ENCODE results near the gene TREML1. TPM values are rescaled to one million over a fixed set of nuclear protein-coding genes. Genes with fewer than 3 reads are reported as not detected.

Gene TREML1
- total and polyA plus RNA-seq, 2 of the 8 experiments (the other 6 are each of a cell fraction or from before 2014, with no cell fraction given), result 0.08 TPM; not detected in 1

DNA sequence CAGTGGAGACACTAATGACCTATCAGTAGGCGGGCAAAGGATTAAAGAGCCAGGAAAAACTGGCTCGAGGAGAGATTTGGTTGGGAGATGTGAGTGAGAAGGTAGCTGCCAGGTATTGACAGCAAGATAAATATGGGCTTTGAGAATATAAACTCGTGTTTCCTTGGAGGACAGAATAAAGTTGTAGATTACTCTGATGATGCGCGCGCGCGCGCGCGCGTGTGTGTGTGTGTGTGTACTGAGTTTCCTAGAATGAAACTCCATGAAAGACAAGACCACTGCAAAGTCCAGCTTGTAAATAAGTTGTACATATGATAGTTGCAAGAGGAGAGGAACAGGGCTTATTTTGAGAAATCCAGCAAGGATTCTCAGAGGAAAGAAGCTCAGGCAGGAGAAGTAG is 22.0 kb upstream of the TREML1 start:
- H3K79me2 ChIP-seq (ENCODE audit: control insufficient read depth in 1 of 2, insufficient read depth in 2 of 2, low read length in 2 of 2), result no peaks in the 10 kb centered on the region

More for the DNA sequence above, 22.0 kb upstream of the TREML1 start:
- H3K4ac ChIP-seq (replicated peaks; ENCODE audit: insufficient read length, low read depth, low read length), result no peak overlapping the region
- H2BK12ac ChIP-seq (ENCODE audit: low read depth, low read length), result no peak overlapping the region
- no peaks in the 10 kb centered on the region for H3K79me1 ChIP-seq (ENCODE audit: low read depth, low read length)
- H4K91ac ChIP-seq (replicated peaks; ENCODE audit: insufficient read length, low read length), result no peak overlapping the region
- no peaks in the 10 kb centered on the region; the same call in 1 of the 2 replicates for H3K23me2 ChIP-seq (ENCODE audit: low read depth, low read length)
- TF ChIP-seq SIN3A (conservative IDR thresholded peaks at IDR 0.05 in 1 of 2, IDR thresholded peaks at IDR 0.05 in 1 of 2; ENCODE audit: low read depth in 1 of 2, low read length in 2 of 2) (no peak), SIX5 (IDR thresholded peaks at IDR 0.05; ENCODE audit: low read depth, low read length) (no peak), KDM1A (IDR thresholded peaks at IDR 0.05; ENCODE audit: borderline replicate concordance, low read length) (no peak), POU5F1 (IDR thresholded peaks at IDR 0.05; ENCODE audit: low read depth, low read length) (no peak), GABPA (IDR thresholded peaks at IDR 0.05; ENCODE audit: borderline replicate concordance, insufficient read depth, low read length) (no peak), SP4 (IDR thresholded peaks at IDR 0.05; ENCODE audit: low read length) (no peak)
- TF ChIP-seq, protein P1, sequence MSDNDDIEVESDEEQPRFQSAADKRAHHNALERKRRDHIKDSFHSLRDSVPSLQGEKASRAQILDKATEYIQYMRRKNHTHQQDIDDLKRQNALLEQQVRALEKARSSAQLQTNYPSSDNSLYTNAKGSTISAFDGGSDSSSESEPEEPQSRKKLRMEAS (IDR thresholded peaks at IDR 0.05), result no peak
- no peaks in the 10 kb centered on the region for H4K20me1 ChIP-seq (replicated peaks in 1 of 2; ENCODE audit: control insufficient read depth in 1 of 2, insufficient read depth in 2 of 2, low read length in 2 of 2)
- FAIRE-seq (no peak), DNase-seq (ENCODE audit: low read depth in 1 of 2, low spot score in 2 of 2) (no peak)
- no peak overlapping the region for H3K9ac ChIP-seq (replicated peaks in 1 of 4; ENCODE audit: extremely low read depth in 1 of 4, low read depth in 3 of 4, low read length in 3 of 4)
- no peak overlapping the region for H2AFZ ChIP-seq (ENCODE audit: low read length)
- H3K14ac ChIP-seq (ENCODE audit: insufficient read length), result no peak overlapping the region
- no peak overlapping the region for H3K18ac ChIP-seq (ENCODE audit: extremely low read depth, low read length)
- H2BK20ac ChIP-seq (ENCODE audit: low read length), result no peak overlapping the region
- no peak overlapping the region for H2BK15ac ChIP-seq (ENCODE audit: low read length)
- H2BK5ac ChIP-seq (ENCODE audit: low read depth, low read length), result no peak overlapping the region
- H4K5ac ChIP-seq (ENCODE audit: insufficient read length, low read depth, low read length), result no peak overlapping the region
- no peaks in the 10 kb centered on the region for H3K27me3 ChIP-seq (replicated peaks in 1 of 4; ENCODE audit: control insufficient read depth in 3 of 4, extremely low read depth in 1 of 4, insufficient read depth in 3 of 4, low read length in 3 of 4)
- H2BK120ac ChIP-seq (replicated peaks; ENCODE audit: low read depth, low read length), result no peak overlapping the region
- ChIA-PET POLR2A (ENCODE audit: partially characterized antibody) (no interaction called here), CTCF (ENCODE audit: partially characterized antibody) (interaction anchor here (0.9 to 2.3 kb wide), 7 partner anchors 9 to 144 kb away, joined by 3 to 12 read pairs (median 6); no protein-coding TSS in a partner anchor)
- 87% methylated on average over 12 of the region's 12 CpGs; no CpG with 5 or more reads in 1 of the 2 experiments for WGBS, 2 experiments (ENCODE audit: extremely low coverage in 1 of 2, insufficient coverage in 1 of 2, insufficient read length in 1 of 2, insufficient replicate concordance in 2 of 2, low coverage in 1 of 2, low lambda C conversion rate in 2 of 2, missing lambda C conversion rate in 1 of 2)
- H3K4me2 ChIP-seq (ENCODE audit: insufficient read depth in 1 of 2, low read depth in 2 of 2, low read length in 2 of 2), result no peak overlapping the region
- H3K36me3 ChIP-seq (ENCODE audit: control insufficient read depth in 2 of 4, insufficient read depth in 4 of 4, low read length in 3 of 4), result no peaks in the 10 kb centered on the region
- no peak overlapping the region for H3K27ac ChIP-seq (ENCODE audit: low read depth, low read length)
- H2AK5ac ChIP-seq (ENCODE audit: low read depth, low read length), result no peak overlapping the region
- H3K4me3 ChIP-seq (ENCODE audit: extremely low read depth in 1 of 4, insufficient read depth in 2 of 4, low read depth in 3 of 4, low read length in 4 of 4), result no peak overlapping the region
- no peaks in the 10 kb centered on the region; a peak in 1 of 4 replicates for H3K9me3 ChIP-seq (ENCODE audit: insufficient read depth in 2 of 2, low read depth in 1 of 2, low read length in 1 of 2)
- peaks cover 0 to 7% (median 4%) of the 10 kb centered on the region in 4 experiments; a peak in 4 of 7 replicates for H3K4me1 ChIP-seq (replicated peaks in 1 of 4; ENCODE audit: control insufficient read depth in 3 of 4, insufficient read depth in 4 of 4, low read length in 3 of 4)
- H3K56ac ChIP-seq (replicated peaks; ENCODE audit: insufficient read length, low read depth, low read length), result no peak overlapping the region
- H3K23ac ChIP-seq (ENCODE audit: insufficient read length), result no peak overlapping the region
- H4K8ac ChIP-seq (ENCODE audit: extremely low read depth, insufficient read depth, low read length), result no peak overlapping the region
